HepG2 (cell line): ENCODE data around the gene FAM43A. TPM values are rescaled to one million over a fixed set of nuclear protein-coding genes. Genes with fewer than 3 reads are reported as not detected.
A peak's percentile ranks its signal among the peaks of the same experiment; 100 is the strongest.

Experiments
- BRCA1 ChIP-seq: sonication (generic); formaldehyde crosslinking; IDR thresholded peaks from 2 replicates; pipeline ENCODE4 v1.4.0; 2020; ENCODE audit warnings: missing genetic modification reagents
- CREB1 ChIP-seq, 2 experiments: fragments of 450-650 bp in 1 of 2; IDR thresholded peaks; 2 replicates each; pipeline ENCODE4 v1.6.1; 2016 to 2017; ENCODE audit warnings: control low read depth in 1 of 2, mild to moderate bottlenecking in 1 of 2, missing compliant biosample characterization in 1 of 2, missing genetic modification characterization in 1 of 2
- ETV5 ChIP-seq: IDR thresholded peaks from 2 replicates; pipeline ENCODE4 v1.6.1; 2018; ENCODE audit warnings: missing biosample characterization, missing genetic modification reagents, inconsistent platforms, borderline replicate concordance
- MED1 ChIP-seq: sonication (generic); formaldehyde crosslinking; IDR thresholded peaks from 2 replicates; pipeline ENCODE4 v1.4.0; 2020; ENCODE audit warnings: missing genetic modification reagents
- TEAD3 ChIP-seq: optimal IDR thresholded peaks from 2 replicates; pipeline ENCODE3; 2016; ENCODE audit warnings: borderline replicate concordance
- ZFP36L1 ChIP-seq: sonication (generic); formaldehyde crosslinking; IDR thresholded peaks from 2 replicates; pipeline ENCODE4 v1.8.0; 2022; ENCODE audit warnings: mild to moderate bottlenecking, missing genetic modification reagents, moderate library complexity
- ZNF414 ChIP-seq: sonication (generic); formaldehyde crosslinking; IDR thresholded peaks from 2 replicates; pipeline ENCODE4 v1.5.0; 2020; ENCODE audit warnings: missing genetic modification reagents
- ZNF501 ChIP-seq: sonication (generic); formaldehyde crosslinking; IDR thresholded peaks from 2 replicates; pipeline ENCODE4 v1.5.1; 2020; ENCODE audit warnings: mild to moderate bottlenecking, moderate library complexity, missing genetic modification reagents
- ZNF646 ChIP-seq: sonication (generic); formaldehyde crosslinking; IDR thresholded peaks from 2 replicates; pipeline ENCODE4 v1.9.0; 2021; ENCODE audit warnings: mild to moderate bottlenecking, missing genetic modification reagents
- ZNF776 ChIP-seq: sonication (generic); formaldehyde crosslinking; IDR thresholded peaks from 2 replicates; pipeline ENCODE4 v1.4.0; 2020; ENCODE audit warnings: mild to moderate bottlenecking, missing genetic modification reagents
- ZSCAN25 ChIP-seq: sonication (generic); formaldehyde crosslinking; IDR thresholded peaks from 2 replicates; pipeline ENCODE4 v1.8.0; 2022; ENCODE audit warnings: mild to moderate bottlenecking, missing genetic modification reagents
- polyA plus RNA-seq, 8 experiments: library from polyadenylated mRNA; depleted of rRNA in 3 of 8; stranded (reverse) in 7 of 8; unstranded in 1 of 8; fragments of >200 nt; fragmentation: Illumina TruSeq in 4 of 8; extraction: Trizol in 4 of 8; gene quantifications; 2 replicates each; pipeline versions ENCODE4 v1.2.1 to v1.2.3, GENCODE V29; 2011 to 2016; ENCODE audit warnings: low read depth in 4 of 8, missing spikeins in 1 of 8, mixed read lengths in 1 of 8; ENCODE audit not compliant: insufficient read depth in 1 of 8
- total RNA-seq, 5 experiments: library from RNA; depleted of rRNA; stranded (reverse); fragments of >200 nt; fragmentation: Illumina TruSeq; extraction: Trizol; gene quantifications; 2 replicates each; pipeline ENCODE4 v1.2.3, GENCODE V29; 2016; ENCODE audit warnings: low read depth in 1 of 5
- TF ChIP-seq, protein P1 (sequence below): sonication (generic); formaldehyde crosslinking; IDR thresholded peaks from 2 replicates; pipeline ENCODE4 v1.8.0; 2022; ENCODE audit warnings: low read depth, missing genetic modification reagents
- TF ChIP-seq, protein P2 (sequence below): sonication (generic); formaldehyde crosslinking; IDR thresholded peaks from 2 replicates; pipeline ENCODE4 v1.8.1; 2023; ENCODE audit warnings: missing genetic modification reagents, inconsistent platforms, borderline replicate concordance
- TF ChIP-seq, protein P3 (sequence below): sonication (generic); formaldehyde crosslinking; IDR thresholded peaks from 2 replicates; pipeline ENCODE4 v1.8.0; 2022; ENCODE audit warnings: mild to moderate bottlenecking, missing genetic modification reagents, borderline replicate concordance

FAM43A gene
- total and polyA plus RNA-seq, 2 of the 13 experiments (the other 11 are each of a cell fraction or from before 2014, with no cell fraction given) = 0.91 to 1.8 TPM

DNA sequence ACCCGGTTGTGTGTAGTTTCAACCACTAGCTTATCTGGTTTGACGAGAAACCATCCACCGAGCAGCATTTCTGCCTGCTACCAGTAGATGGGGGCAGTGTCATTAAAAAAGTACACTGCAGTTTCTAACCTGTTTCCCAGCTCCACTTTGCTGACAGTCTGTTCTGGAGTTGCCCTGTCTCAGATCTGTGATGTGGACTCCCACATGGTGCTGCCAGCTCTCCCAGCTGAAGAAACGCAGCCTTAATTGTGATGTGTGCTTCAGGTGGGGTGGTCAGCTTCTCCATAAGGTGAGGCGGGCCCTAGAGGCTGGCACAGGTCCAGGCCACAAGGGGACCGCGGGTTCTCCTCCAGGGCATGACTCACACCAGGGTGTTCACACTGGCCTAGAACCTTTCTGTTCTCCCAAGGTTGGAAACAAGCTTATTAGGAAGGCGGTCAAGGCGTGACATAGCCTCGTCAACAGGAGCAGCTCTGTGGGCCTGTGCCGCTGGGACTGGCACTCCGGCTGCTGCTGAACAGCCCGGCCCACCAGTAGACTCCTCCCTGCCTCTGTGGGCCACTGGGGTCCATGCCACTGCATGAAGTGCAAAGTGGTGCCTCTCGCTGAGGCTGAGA, 2.9 kb upstream of the FAM43A start (continued):
- no peak for TF ChIP-seq ZNF646 (CRISPR knock-in tag)
- no peak; the same call in 1 of the 2 replicates for TF ChIP-seq ETV5 (CRISPR knock-in tag)
- no peak for TF ChIP-seq CREB1 (IDR thresholded peaks at IDR 0.05)
- TF ChIP-seq CREB1 (CRISPR knock-in tag; IDR thresholded peaks at IDR 0.05) = no peak
- TF ChIP-seq ZFP36L1 (CRISPR knock-in tag) = no peak
- TF ChIP-seq ZNF501 = peak; percentile 34; the same call in 1 of the 2 replicates
- TF ChIP-seq ZNF414 (CRISPR knock-in tag) = no peak
- TF ChIP-seq ZSCAN25 (CRISPR knock-in tag) = peak; percentile 60; the same call in 1 of the 2 replicates
- TF ChIP-seq, protein P1, sequence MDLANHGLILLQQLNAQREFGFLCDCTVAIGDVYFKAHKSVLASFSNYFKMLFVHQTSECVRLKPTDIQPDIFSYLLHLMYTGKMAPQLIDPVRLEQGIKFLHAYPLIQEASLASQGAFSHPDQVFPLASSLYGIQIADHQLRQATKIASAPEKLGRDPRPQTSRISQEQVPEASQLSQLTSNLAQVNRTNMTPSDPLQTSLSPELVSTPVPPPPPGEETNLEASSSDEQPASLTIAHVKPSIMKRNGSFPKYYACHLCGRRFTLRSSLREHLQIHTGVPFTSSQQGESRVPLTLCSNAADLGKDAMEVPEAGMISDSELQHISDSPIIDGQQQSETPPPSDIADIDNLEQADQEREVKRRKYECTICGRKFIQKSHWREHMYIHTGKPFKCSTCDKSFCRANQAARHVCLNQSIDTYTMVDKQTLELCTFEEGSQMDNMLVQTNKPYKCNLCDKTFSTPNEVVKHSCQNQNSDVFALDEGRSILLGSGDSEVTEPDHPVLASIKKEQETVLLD = no peak
- TF ChIP-seq ZNF776 (CRISPR knock-in tag) = no peak
- peak; percentile 54 for TF ChIP-seq MED1 (CRISPR knock-in tag)
- peak; percentile 74; the same call in 1 of the 2 replicates for TF ChIP-seq BRCA1 (CRISPR knock-in tag)
- TF ChIP-seq, protein P2, sequence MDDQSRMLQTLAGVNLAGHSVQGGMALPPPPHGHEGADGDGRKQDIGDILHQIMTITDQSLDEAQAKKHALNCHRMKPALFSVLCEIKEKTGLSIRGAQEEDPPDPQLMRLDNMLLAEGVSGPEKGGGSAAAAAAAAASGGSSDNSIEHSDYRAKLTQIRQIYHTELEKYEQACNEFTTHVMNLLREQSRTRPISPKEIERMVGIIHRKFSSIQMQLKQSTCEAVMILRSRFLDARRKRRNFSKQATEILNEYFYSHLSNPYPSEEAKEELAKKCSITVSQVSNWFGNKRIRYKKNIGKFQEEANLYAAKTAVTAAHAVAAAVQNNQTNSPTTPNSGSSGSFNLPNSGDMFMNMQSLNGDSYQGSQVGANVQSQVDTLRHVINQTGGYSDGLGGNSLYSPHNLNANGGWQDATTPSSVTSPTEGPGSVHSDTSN (CRISPR knock-in tag) = no peak
- peak; percentile 44 for TF ChIP-seq TEAD3 (CRISPR knock-in tag)
- TF ChIP-seq, protein P3, sequence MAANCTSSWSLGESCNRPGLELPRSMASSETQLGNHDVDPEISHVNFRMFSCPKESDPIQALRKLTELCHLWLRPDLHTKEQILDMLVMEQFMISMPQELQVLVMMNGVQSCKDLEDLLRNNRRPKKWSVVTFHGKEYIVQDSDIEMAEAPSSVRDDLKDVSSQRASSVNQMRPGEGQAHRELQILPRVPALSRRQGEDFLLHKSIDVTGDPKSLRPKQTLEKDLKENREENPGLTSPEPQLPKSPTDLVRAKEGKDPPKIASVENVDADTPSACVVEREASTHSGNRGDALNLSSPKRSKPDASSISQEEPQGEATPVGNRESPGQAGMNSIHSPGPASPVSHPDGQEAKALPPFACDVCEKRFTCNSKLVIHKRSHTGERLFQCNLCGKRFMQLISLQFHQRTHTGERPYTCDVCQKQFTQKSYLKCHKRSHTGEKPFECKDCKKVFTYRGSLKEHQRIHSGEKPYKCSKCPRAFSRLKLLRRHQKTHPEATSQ (CRISPR knock-in tag) = 0 out of 2 replicates have a peak, but pooled peaks have one; percentile 38
